SW480 (cell line): ENCODE data around the gene PSEN1.

Source experiments
- DNase-seq: peaks from one replicate; pipeline ENCODE4 v3.0.0-alpha.2; 2016; ENCODE audit warnings: low spot score

The PSEN1 gene

GRCh38 chr14:73240816-73241480, 104.6 kb downstream of the PSEN1 start:
- DNase-seq = no peak

DNA sequence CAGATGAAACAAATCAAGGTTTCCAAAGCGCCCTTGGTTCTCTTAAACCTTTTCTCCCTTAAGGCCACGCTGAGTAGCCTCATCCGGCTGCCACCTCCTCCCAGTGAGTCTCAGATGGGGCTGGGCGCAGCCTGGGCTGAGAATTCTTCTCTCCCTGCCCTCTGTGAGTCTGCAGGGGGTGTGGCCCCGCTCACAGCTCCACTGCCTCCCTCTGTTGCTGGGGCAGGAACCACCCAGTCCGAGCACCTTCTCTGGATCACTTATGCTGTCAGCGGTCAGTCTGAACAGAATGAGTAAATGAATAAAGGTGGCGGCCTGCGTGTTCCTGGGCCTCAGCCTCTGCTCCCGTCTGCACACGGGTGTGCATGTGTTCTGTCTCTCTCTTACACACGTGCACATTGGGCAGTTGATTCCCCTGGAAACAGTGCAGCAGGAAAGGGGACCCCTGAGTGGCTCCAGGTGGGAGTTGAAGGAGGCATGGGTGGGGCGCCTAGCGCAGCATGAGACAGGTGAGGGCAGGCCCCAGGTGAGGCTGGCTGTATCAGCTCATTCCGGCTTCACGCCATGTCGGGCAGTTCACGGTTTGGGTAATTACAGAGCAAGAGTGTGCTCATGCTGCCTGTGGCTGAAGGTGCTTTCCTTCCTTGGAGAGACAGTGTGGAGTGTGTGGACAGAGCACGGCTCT, 105.3 kb downstream of the PSEN1 start:
- DNase-seq = no peak

DNA sequence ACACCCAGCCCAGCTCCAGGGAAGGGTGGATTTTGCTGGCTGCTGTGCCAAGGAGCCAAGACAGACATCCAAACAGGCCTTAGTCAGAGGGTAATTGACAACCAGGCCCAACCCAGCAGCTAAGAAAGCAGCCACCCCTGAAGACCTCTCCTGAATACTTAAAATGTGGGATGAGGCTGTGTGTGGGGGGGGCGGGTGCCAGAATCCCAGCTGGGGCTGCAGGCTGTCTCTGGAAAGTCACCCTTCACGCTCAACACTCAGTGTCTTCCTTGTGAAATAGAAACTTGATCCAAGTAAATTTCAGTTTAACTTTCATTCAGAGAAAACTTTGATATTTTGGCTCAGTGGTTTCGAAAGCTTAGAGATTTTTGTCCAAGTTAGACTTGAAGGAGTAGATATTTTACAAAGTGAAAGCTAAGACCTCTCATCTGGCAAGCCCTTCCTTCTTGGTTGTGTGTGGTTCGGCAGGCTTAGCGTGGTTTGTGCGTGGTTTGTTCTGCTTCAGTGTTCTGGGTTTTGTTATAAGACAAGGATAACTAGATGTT, 106.1 kb downstream of the PSEN1 start:
- DNase-seq = no peak

DNA sequence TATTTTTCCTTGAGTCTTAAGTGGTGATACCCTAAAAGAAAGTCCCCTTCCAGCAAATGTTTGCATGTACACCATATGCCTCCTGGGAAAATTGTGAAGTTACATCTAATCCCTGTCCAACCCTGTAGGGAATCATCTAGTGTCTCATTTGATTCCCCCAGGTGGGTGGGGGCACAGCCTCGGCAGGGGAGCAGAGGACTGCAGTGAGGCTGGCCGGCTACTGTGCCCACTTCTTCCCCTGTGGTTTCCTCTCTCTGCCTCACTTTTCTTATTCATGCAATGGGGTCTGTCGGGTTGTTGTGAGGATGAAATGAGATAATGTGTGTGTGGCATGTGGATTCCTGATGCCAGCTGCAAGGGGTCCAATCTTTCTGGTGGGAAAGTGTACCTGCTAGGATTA, 107.0 kb downstream of the PSEN1 start:
- DNase-seq = no peak

GRCh38 chr14:73243748-73244147, 107.4 kb downstream of the PSEN1 start:
- DNase-seq = no peak

GRCh38 chr14:73244541-73245290, 108.4 kb downstream of the PSEN1 start:
- DNase-seq = no peak

GRCh38 chr14:73245480-73246325, 109.4 kb downstream of the PSEN1 start:
- DNase-seq = no peak

- no peak for DNase-seq
These were observed 110.3 kb downstream of the PSEN1 start for GRCh38 chr14:73246387-73247150.

- DNase-seq = no peak
These were observed 112.0 kb downstream of the PSEN1 start for GRCh38 chr14:73248108-73248868.

GRCh38 chr14:73249108-73249507, 112.8 kb downstream of the PSEN1 start:
- DNase-seq = no peak

- DNase-seq = no peak
These were observed 113.4 kb downstream of the PSEN1 start for GRCh38 chr14:73249564-73250316.

DNA sequence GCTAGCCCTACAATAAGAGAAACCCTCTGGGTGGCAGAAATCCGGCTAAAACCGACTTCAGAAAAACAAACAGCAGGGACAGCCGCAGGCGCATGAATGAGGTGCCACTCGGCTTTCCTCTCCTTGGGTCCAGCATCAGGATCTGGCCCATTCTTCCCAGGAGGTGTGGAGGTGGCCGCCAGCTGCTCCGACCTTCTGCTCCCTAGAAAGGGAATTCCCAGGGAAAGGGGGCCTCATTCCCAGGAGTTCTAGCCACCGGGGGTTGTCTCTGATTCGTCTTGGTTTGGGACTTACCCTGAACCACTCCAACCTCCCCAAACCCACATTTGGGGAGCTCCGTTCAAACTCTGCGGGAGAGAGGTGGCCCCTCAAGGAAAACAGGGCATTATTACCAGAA, 114.0 kb downstream of the PSEN1 start:
- no peak for DNase-seq

- DNase-seq = no peak
These were observed 114.6 kb downstream of the PSEN1 start for GRCh38 chr14:73250781-73251500.

- DNase-seq = no peak
These were observed 115.4 kb downstream of the PSEN1 start for GRCh38 chr14:73251516-73252215.

GRCh38 chr14:73252491-73253322, 116.4 kb downstream of the PSEN1 start:
- DNase-seq = no peak

GRCh38 chr14:73253323-73253610, 117.0 kb downstream of the PSEN1 start:
- DNase-seq = no peak

DNA sequence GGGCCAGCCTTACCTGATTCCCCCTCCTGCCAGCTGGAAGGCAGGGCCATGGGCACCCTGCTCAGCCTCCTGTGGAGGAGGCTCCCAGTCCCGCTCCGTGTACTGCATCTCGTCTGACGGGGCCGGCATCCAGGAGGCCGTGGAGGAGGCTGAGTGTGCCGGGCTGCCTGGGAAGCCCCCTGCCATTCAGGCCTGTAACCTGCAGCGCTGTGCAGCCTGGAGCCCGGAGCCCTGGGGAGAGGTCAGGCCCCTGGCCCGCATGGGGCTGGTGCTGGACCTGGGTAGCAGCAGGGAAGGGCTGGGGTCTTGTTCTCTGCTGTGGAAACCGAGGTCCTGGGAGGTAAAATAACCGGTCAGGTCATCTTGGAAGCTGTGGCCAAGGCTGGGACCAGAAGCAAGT, 117.4 kb downstream of the PSEN1 start:
- DNase-seq = no peak
